GM12878 (cell line): ENCODE data around the gene NRXN3. TPM values are rescaled to one million over a fixed set of nuclear protein-coding genes. Genes with fewer than 3 reads are reported as not detected.

ENCODE experiments used
- ATAC-seq: fragments of 200-7000 bp; cut with Tn5 transposase; 3 replicates; pipeline ENCODE4 v1.9.1; 2020; ENCODE audit warnings: mild to moderate bottlenecking, moderate library complexity
- BruUV-seq: library from RNA; stranded (reverse); fragments of 400-500 nt; replicated peaks from 2 replicates; lab custom pipeline; 2021; lab: Mats Ljungman, UMichigan
- CTCF ChIA-PET: fragments of 300-600 bp; sonication (Branson Sonifier 250); formaldehyde crosslinking; extraction: SDS; loops from one replicate; lab custom pipeline; 2021; ENCODE audit warnings: inconsistent platforms; lab: Yijun Ruan, JAX
- POLR2A ChIA-PET: fragments of 350-600 bp; formaldehyde crosslinking; extraction: SDS; loops from one replicate; lab custom pipeline; 2021; ENCODE audit warnings: inconsistent platforms; lab: Charles Lee
- RAD21 ChIA-PET: fragments of 300-600 bp; sonication (Branson Sonifier 250); formaldehyde crosslinking; loops from one replicate; lab custom pipeline; 2023; ENCODE audit warnings: antibody characterized with exemption; ENCODE audit not compliant: unreplicated experiment; lab: Charles Lee
- SMC1A ChIA-PET: fragments of 300-600 bp; sonication (Branson Sonifier 250); formaldehyde crosslinking; loops from one replicate; lab custom pipeline; 2023; ENCODE audit not compliant: unreplicated experiment, uncharacterized antibody; lab: Charles Lee
- DNase-seq: peaks from one replicate; pipeline ENCODE4 v3.0.0-alpha.2; 2011; ENCODE audit warnings: low read depth, low spot score
- FAIRE-seq: peaks from 3 replicates; lab custom pipeline; 2011; peaks lifted over from hg19 to GRCh38; lab: Jason Lieb, UNC
- H2AFZ ChIP-seq: 2 replicates; pipeline ENCODE4 v1.6.0; 2011; ENCODE audit warnings: low read depth, low read length, control low read depth; ENCODE audit not compliant: control insufficient read depth
- H3K27ac ChIP-seq: 2 replicates; pipeline ENCODE4 v1.5.1; 2011; ENCODE audit warnings: control low read depth; ENCODE audit not compliant: control insufficient read depth, insufficient read depth
- H3K27me3 ChIP-seq, 2 experiments: replicated peaks in 1 of 2; 2 replicates each; pipeline versions ENCODE4 v1.6.0 to v1.6.1; 2011; ENCODE audit warnings: low read length in 1 of 2; ENCODE audit not compliant: control insufficient read depth in 2 of 2, insufficient read depth in 2 of 2
- H3K36me3 ChIP-seq, 2 experiments: 2 replicates each; pipeline ENCODE4 v1.5.1; 2011; ENCODE audit warnings: low read length in 1 of 2; ENCODE audit not compliant: control insufficient read depth in 2 of 2, insufficient read depth in 2 of 2
- H3K4me1 ChIP-seq: 2 replicates; pipeline ENCODE4 v1.6.1; 2011; ENCODE audit warnings: mild to moderate bottlenecking, low read length, moderate library complexity, mixed read lengths; ENCODE audit not compliant: control insufficient read depth, insufficient read depth
- H3K4me2 ChIP-seq: 2 replicates; pipeline ENCODE4 v1.6.0; 2011; ENCODE audit warnings: control low read depth; ENCODE audit not compliant: control insufficient read depth, insufficient read depth
- H3K4me3 ChIP-seq: fragments of 200-600 bp; sonication (generic); 2 replicates; pipeline ENCODE4 v1.5.1; 2016
- H3K79me2 ChIP-seq: 2 replicates; pipeline ENCODE4 v1.6.0; 2011; ENCODE audit warnings: low read length; ENCODE audit not compliant: control insufficient read depth, insufficient read depth
- H3K9ac ChIP-seq: 2 replicates; pipeline ENCODE4 v1.8.0; 2011; ENCODE audit warnings: low read length, control low read depth, mixed read lengths; ENCODE audit not compliant: control insufficient read depth, insufficient read depth
- H3K9me3 ChIP-seq: replicated peaks from 3 replicates; pipeline ENCODE4 v1.5.1; 2011; ENCODE audit warnings: mild to moderate bottlenecking, low read length; ENCODE audit not compliant: control insufficient read depth, insufficient read depth
- H4K20me1 ChIP-seq: 2 replicates; pipeline ENCODE4 v1.6.0; 2011; ENCODE audit not compliant: control insufficient read depth, insufficient read depth
- CHD2 ChIP-seq: IDR thresholded peaks from 2 replicates; pipeline ENCODE4 v1.6.1; 2011; ENCODE audit warnings: low read depth, low read length, improper control_type of control experiment, borderline replicate concordance
- EED ChIP-seq: sonication (generic); IDR thresholded peaks from 2 replicates; pipeline ENCODE4 v1.6.1; 2016; ENCODE audit warnings: antibody characterized with exemption, low read depth
- GABPA ChIP-seq: IDR thresholded peaks from 2 replicates; pipeline ENCODE4 v1.6.1; 2014; ENCODE audit warnings: antibody characterized with exemption, low read depth, mild to moderate bottlenecking, inconsistent platforms
- IRF4 ChIP-seq: IDR thresholded peaks from 2 replicates; pipeline ENCODE4 v1.6.1; 2011; ENCODE audit warnings: low read depth, low read length
- KLF5 ChIP-seq: fragments of 450-650 bp; IDR thresholded peaks from 2 replicates; pipeline ENCODE4 v1.6.1; 2014; ENCODE audit warnings: mild to moderate bottlenecking; ENCODE audit not compliant: partially characterized antibody
- RAD21 ChIP-seq: IDR thresholded peaks from 2 replicates; pipeline ENCODE4 v1.6.1; 2011; ENCODE audit warnings: mild to moderate bottlenecking, low read depth, low read length, moderate library complexity; ENCODE audit not compliant: insufficient read depth
- RCOR1 ChIP-seq: conservative IDR thresholded peaks from 2 replicates; pipeline ENCODE4 v1.6.1; 2012; ENCODE audit warnings: low read depth, low read length, improper control_type of control experiment
- TCF7 ChIP-seq: IDR thresholded peaks from 2 replicates; pipeline ENCODE4 v1.6.1; 2014; ENCODE audit warnings: antibody characterized with exemption, borderline replicate concordance
- WGBS: methylation state at CpG from one replicate; pipeline ENCODE4 v1.1.6; 2016; ENCODE audit warnings: low lambda C conversion rate; ENCODE audit not compliant: insufficient replicate concordance, insufficient coverage; ENCODE audit errors: missing lambda C conversion rate; 5-methylcytosine and 5-hydroxymethylcytosine counted together
- in situ Hi-C: fragments of 300-500 bp; cut with MboI; formaldehyde crosslinking; loops from 9 replicates; pipeline ENCODE4 v1.14.3; 2018; ENCODE audit warnings: mixed read lengths
- intact Hi-C: fragments of 100-400 bp; cut with micrococcal nuclease; formaldehyde crosslinking; loops from one replicate; pipeline ENCODE4 v1.14.2; 2022; ENCODE audit not compliant: unreplicated experiment
- polyA plus RNA-seq, 11 experiments: library from polyadenylated mRNA; depleted of rRNA in 4 of 11; unstranded in 6 of 11; stranded (reverse) in 5 of 11; fragments of >200 nt; fragmentation: Nextera tagmentation in 4 of 11; fragmentation: Illumina TruSeq in 1 of 11; extraction: Ambion mirVana in 4 of 11; extraction: Trizol in 1 of 11; gene quantifications; 1 replicate in 1 of 11; 2 replicates in 10 of 11; pipeline versions ENCODE4 v1.2.1 to v1.2.3, GENCODE V29; 2011 to 2016; ENCODE audit warnings: inconsistent platforms in 2 of 11, missing spikeins in 2 of 11, low read depth in 1 of 11
- total RNA-seq, 4 experiments: library from RNA; depleted of rRNA in 3 of 4; stranded (reverse); fragments of >200 nt in 3 of 4; fragmentation: Illumina TruSeq in 1 of 4; extraction: Trizol in 1 of 4; gene quantifications; 2 replicates each; pipeline versions ENCODE4 v1.2.1 to v1.2.3, GENCODE V29; 2013 to 2021
- TF ChIP-seq, protein P1 (sequence below): fragments of 450-650 bp; IDR thresholded peaks from 2 replicates; pipeline ENCODE4 v1.6.1; 2016; ENCODE audit warnings: mild to moderate bottlenecking
- TF ChIP-seq, protein P2 (sequence below): fragments of 450-650 bp; formaldehyde crosslinking; IDR thresholded peaks from 2 replicates; pipeline ENCODE4 v1.5.0; 2022; ENCODE audit warnings: mild to moderate bottlenecking, missing genetic modification characterization
- TF ChIP-seq, protein P3 (sequence below): IDR thresholded peaks from 2 replicates; pipeline ENCODE4 v1.6.1; 2012; ENCODE audit warnings: low read depth, low read length, improper control_type of control experiment
- TF ChIP-seq, protein P4 (sequence below): fragments of 450-650 bp; IDR thresholded peaks from 2 replicates; pipeline ENCODE4 v1.6.1; 2017; ENCODE audit warnings: mild to moderate bottlenecking, moderate library complexity

Gene NRXN3
- total and polyA plus RNA-seq, 10 of the 15 experiments (the other 5 are each of a cell fraction or from before 2014, with no cell fraction given): 0.52 to 3.3 (median 1.4) TPM

DNA sequence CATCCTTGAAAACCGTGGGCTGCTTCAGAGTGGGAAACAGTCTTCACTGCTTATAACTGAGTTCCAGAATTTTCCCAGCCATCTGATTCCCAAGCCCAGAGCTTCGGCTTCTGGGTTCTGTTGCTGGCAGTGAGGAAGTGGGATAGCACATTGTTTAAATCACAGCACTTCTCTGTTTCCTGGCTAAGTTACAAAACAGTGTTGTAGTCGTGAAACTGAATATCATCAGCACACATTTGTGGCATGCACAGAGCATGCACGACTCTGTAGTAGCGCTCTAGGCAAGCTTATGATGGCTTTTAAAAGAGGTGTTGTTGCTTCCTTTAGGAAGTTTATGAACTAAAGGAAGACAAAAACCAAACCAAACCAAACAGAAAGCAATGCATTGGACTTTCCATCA is 1005.5 kb downstream of the NRXN3 start:
- in situ Hi-C loops (no loop called here), intact Hi-C loops (no loop called here)
- H3K27me3 ChIP-seq: no peaks in the 10 kb centered on the region
- H3K9me3 ChIP-seq: no peaks in the 10 kb centered on the region
- FAIRE-seq (no peak), ATAC-seq (no peak), DNase-seq (no peak)
- H3K79me2 ChIP-seq: no peaks in the 10 kb centered on the region
- no peak overlapping the region for H3K27ac ChIP-seq
- RAD21 ChIA-PET: no interaction called here
- no peak overlapping the region for H2AFZ ChIP-seq
- H3K9ac ChIP-seq: no peak overlapping the region
- H3K4me1 ChIP-seq: no peaks in the 10 kb centered on the region
- POLR2A ChIA-PET: no interaction called here
- no peaks in the 10 kb centered on the region for H4K20me1 ChIP-seq
- no peak overlapping the region for H3K4me2 ChIP-seq
- SMC1A ChIA-PET: interaction anchor here (0.6 kb wide), 1 partner anchor 180 kb away, joined by 3 read pairs; no protein-coding TSS in a partner anchor
- WGBS: 30% methylated on average over 5 of the region's 5 CpGs
- BruUV-seq: no TSS peak
- no peak for TF ChIP-seq IRF4
- TF ChIP-seq GABPA: no peak
- TF ChIP-seq, protein P1, sequence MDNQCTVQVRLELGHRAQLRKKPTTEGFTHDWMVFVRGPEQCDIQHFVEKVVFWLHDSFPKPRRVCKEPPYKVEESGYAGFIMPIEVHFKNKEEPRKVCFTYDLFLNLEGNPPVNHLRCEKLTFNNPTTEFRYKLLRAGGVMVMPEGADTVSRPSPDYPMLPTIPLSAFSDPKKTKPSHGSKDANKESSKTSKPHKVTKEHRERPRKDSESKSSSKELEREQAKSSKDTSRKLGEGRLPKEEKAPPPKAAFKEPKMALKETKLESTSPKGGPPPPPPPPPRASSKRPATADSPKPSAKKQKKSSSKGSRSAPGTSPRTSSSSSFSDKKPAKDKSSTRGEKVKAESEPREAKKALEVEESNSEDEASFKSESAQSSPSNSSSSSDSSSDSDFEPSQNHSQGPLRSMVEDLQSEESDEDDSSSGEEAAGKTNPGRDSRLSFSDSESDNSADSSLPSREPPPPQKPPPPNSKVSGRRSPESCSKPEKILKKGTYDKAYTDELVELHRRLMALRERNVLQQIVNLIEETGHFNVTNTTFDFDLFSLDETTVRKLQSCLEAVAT: no peak
- TF ChIP-seq RAD21: no peak
- TF ChIP-seq EED: no peak
- no peak for TF ChIP-seq KLF5
- TF ChIP-seq, protein P2, sequence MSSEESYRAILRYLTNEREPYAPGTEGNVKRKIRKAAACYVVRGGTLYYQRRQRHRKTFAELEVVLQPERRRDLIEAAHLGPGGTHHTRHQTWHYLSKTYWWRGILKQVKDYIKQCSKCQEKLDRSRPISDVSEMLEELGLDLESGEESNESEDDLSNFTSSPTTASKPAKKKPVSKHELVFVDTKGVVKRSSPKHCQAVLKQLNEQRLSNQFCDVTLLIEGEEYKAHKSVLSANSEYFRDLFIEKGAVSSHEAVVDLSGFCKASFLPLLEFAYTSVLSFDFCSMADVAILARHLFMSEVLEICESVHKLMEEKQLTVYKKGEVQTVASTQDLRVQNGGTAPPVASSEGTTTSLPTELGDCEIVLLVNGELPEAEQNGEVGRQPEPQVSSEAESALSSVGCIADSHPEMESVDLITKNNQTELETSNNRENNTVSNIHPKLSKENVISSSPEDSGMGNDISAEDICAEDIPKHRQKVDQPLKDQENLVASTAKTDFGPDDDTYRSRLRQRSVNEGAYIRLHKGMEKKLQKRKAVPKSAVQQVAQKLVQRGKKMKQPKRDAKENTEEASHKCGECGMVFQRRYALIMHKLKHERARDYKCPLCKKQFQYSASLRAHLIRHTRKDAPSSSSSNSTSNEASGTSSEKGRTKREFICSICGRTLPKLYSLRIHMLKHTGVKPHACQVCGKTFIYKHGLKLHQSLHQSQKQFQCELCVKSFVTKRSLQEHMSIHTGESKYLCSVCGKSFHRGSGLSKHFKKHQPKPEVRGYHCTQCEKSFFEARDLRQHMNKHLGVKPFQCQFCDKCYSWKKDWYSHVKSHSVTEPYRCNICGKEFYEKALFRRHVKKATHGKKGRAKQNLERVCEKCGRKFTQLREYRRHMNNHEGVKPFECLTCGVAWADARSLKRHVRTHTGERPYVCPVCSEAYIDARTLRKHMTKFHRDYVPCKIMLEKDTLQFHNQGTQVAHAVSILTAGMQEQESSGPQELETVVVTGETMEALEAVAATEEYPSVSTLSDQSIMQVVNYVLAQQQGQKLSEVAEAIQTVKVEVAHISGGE (CRISPR knock-in tag): no peak
- TF ChIP-seq, protein P3, sequence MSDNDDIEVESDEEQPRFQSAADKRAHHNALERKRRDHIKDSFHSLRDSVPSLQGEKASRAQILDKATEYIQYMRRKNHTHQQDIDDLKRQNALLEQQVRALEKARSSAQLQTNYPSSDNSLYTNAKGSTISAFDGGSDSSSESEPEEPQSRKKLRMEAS: no peak
- no peak for TF ChIP-seq TCF7
- TF ChIP-seq CHD2: no peak
- no peak for TF ChIP-seq RCOR1
- TF ChIP-seq, protein P4, sequence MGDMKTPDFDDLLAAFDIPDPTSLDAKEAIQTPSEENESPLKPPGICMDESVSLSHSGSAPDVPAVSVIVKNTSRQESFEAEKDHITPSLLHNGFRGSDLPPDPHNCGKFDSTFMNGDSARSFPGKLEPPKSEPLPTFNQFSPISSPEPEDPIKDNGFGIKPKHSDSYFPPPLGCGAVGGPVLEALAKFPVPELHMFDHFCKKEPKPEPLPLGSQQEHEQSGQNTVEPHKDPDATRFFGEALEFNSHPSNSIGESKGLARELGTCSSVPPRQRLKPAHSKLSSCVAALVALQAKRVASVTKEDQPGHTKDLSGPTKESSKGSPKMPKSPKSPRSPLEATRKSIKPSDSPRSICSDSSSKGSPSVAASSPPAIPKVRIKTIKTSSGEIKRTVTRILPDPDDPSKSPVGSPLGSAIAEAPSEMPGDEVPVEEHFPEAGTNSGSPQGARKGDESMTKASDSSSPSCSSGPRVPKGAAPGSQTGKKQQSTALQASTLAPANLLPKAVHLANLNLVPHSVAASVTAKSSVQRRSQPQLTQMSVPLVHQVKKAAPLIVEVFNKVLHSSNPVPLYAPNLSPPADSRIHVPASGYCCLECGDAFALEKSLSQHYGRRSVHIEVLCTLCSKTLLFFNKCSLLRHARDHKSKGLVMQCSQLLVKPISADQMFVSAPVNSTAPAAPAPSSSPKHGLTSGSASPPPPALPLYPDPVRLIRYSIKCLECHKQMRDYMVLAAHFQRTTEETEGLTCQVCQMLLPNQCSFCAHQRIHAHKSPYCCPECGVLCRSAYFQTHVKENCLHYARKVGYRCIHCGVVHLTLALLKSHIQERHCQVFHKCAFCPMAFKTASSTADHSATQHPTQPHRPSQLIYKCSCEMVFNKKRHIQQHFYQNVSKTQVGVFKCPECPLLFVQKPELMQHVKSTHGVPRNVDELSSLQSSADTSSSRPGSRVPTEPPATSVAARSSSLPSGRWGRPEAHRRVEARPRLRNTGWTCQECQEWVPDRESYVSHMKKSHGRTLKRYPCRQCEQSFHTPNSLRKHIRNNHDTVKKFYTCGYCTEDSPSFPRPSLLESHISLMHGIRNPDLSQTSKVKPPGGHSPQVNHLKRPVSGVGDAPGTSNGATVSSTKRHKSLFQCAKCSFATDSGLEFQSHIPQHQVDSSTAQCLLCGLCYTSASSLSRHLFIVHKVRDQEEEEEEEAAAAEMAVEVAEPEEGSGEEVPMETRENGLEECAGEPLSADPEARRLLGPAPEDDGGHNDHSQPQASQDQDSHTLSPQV: no peak
- CTCF ChIA-PET: no interaction called here
- no peaks in the 10 kb centered on the region for H3K36me3 ChIP-seq
- H3K4me3 ChIP-seq: no peak overlapping the region
